Measurements from ENCODE around the gene DCDC1.

DNA sequence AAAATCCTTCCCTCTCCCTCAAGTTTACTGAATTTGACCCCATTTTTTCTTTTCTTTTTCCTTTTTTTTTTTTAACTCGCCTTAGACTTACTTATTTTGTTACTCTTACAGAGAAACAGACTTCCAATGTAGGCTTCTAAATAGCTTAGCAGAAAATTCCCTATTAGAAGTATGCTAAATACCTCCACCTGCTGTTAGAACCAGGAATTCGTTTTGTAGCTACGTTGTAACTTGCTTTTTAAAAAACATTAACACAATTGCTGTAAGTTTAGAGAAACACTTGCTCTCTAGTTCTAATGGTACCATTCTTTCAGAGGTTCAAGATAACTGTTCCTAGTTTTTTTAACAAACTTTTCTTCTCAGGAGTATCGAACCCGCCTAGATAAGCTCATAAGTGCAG, 324.2 kb downstream of the DCDC1 start:
- TF ChIP-seq, protein P1, sequence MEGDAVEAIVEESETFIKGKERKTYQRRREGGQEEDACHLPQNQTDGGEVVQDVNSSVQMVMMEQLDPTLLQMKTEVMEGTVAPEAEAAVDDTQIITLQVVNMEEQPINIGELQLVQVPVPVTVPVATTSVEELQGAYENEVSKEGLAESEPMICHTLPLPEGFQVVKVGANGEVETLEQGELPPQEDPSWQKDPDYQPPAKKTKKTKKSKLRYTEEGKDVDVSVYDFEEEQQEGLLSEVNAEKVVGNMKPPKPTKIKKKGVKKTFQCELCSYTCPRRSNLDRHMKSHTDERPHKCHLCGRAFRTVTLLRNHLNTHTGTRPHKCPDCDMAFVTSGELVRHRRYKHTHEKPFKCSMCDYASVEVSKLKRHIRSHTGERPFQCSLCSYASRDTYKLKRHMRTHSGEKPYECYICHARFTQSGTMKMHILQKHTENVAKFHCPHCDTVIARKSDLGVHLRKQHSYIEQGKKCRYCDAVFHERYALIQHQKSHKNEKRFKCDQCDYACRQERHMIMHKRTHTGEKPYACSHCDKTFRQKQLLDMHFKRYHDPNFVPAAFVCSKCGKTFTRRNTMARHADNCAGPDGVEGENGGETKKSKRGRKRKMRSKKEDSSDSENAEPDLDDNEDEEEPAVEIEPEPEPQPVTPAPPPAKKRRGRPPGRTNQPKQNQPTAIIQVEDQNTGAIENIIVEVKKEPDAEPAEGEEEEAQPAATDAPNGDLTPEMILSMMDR (IDR thresholded peaks at IDR 0.05): no peak
- TF ChIP-seq POLR2AphosphoS5 (IDR thresholded peaks at IDR 0.05; ENCODE audit: insufficient read depth in 1 of 2, low read depth in 1 of 2): no peak
